ENCODE measurements around the gene ABCA1.
"Not testable (repeated sequence)": the region's sequence is repeated elsewhere in the genome, so short reads cannot be mapped to it uniquely, and the experiment has no call there.

ABCA1 gene

GRCh38 chr9:104786293-104786692 lies 141.7 kb downstream of the ABCA1 start:
- DNase-seq, result no peak

GRCh38 chr9:104784098-104784497 lies 143.9 kb downstream of the ABCA1 start:
- no peak for DNase-seq

- no peak for DNase-seq
Measured at GRCh38 chr9:104783588-104783987, 144.4 kb downstream of the ABCA1 start.

- DNase-seq, result no peak
Measured at GRCh38 chr9:104780796-104781395, 147.1 kb downstream of the ABCA1 start.

- no peak for DNase-seq
Measured at GRCh38 chr9:104779946-104780535, 147.9 kb downstream of the ABCA1 start.

- DNase-seq, result no peak
Measured at GRCh38 chr9:104779334-104779733, 148.6 kb downstream of the ABCA1 start.

GRCh38 chr9:104778802-104779201 lies 149.2 kb downstream of the ABCA1 start:
- DNase-seq, result no peak

- DNase-seq, result no peak
Measured at GRCh38 chr9:104776797-104777196, 151.2 kb downstream of the ABCA1 start.

- DNase-seq, result no peak
Measured at GRCh38 chr9:104775976-104776375, 152.0 kb downstream of the ABCA1 start.

- no peak for DNase-seq
Measured at GRCh38 chr9:104775574-104775936, 152.4 kb downstream of the ABCA1 start.

GRCh38 chr9:104774831-104775573 lies 153.0 kb downstream of the ABCA1 start:
- DNase-seq, result no peak

- no peak for DNase-seq
Measured at GRCh38 chr9:104774132-104774531, 153.8 kb downstream of the ABCA1 start.

- no peak for DNase-seq
Measured at GRCh38 chr9:104772714-104773510, 155.0 kb downstream of the ABCA1 start.

- DNase-seq, result no peak
Measured at GRCh38 chr9:104769655-104770054, 158.3 kb downstream of the ABCA1 start.

- DNase-seq, result not testable (repeated sequence)
Measured at GRCh38 chr9:104769029-104769428, 158.9 kb downstream of the ABCA1 start.

- no peak for DNase-seq
Measured at GRCh38 chr9:104767507-104767906, 160.4 kb downstream of the ABCA1 start.

GRCh38 chr9:104766025-104766424 lies 161.9 kb downstream of the ABCA1 start:
- DNase-seq, result no peak

GRCh38 chr9:104765138-104765537 lies 162.8 kb downstream of the ABCA1 start:
- no peak for DNase-seq

- DNase-seq, result no peak
Measured at GRCh38 chr9:104758974-104759373, 169.0 kb downstream of the ABCA1 start.

GRCh38 chr9:104750185-104750767 lies 177.7 kb downstream of the ABCA1 start:
- DNase-seq, result no peak

- no peak for DNase-seq
Measured at GRCh38 chr9:104748359-104749031, 179.5 kb downstream of the ABCA1 start.

GRCh38 chr9:104747565-104748358 lies 180.2 kb downstream of the ABCA1 start, which contains the start of gene NIPSNAP3A:
Gene NIPSNAP3A, plus strand, starts transcription at chr9:104747683. Its CDS starts 110 bp downstream, at chr9:104747793.
- DNase-seq, result peak; percentile 84

All from activated CD4-positive, alpha-beta T cell treated with anti-CD3 and anti-CD28 coated beads, Interleukin-2, amount 50 U/mL, for 1 hour (primary cell).